ENCODE results near the gene IQGAP1. TPM values are rescaled to one million over a fixed set of nuclear protein-coding genes. Genes with fewer than 3 reads are reported as not detected.

The IQGAP1 gene
- polyA plus RNA-seq, 1 donor (not counting 4 experiments of a cell fraction or from before 2014, with no cell fraction given), result 310 TPM

DNA sequence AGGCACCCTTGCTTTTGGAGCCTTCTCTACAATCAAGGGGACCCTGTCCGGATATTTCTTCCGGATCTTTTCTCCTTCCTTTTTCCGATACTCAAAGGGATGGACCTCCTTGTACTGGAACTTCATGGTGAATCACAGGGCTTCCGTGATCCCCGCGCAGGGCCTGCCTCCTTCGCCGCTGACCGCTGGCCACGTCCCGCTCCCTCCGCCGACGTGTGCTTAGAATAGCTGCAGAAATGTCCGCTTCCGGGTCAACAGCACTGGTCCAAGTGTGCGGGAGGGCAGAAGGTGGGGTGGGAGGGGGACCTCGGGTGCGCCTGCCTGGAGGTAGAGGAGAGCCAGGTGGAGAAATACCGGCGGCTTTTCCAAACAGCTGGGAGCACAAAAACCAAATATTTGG lies 39.0 kb upstream of the IQGAP1 start:
- dilution Hi-C loops (cut with MboI; ENCODE audit: extremely low pct_ligation_motif_present, low sequenced_read_pairs), result no loop called here
- Histone ChIP-seq H3K36me3 (ENCODE audit: control insufficient read depth in 2 of 2, extremely low read depth in 1 of 2, insufficient read depth in 2 of 2, low read length in 2 of 2) (no peaks in the 10 kb centered on the region), H3K27ac (ENCODE audit: control insufficient read depth, insufficient read depth, low read length) (no peak overlapping the region), H3K4me2 (ENCODE audit: control insufficient read depth, extremely low read depth, insufficient read depth, low read depth, low read length) (no peak overlapping the region), H3K9me1 (ENCODE audit: control insufficient read depth, extremely low read depth, insufficient read depth, low read length) (no peaks in the 10 kb centered on the region), H3K9ac (ENCODE audit: control insufficient read depth, extremely low read depth, insufficient read depth, low read length) (no peak overlapping the region), H3K4me1 (ENCODE audit: control insufficient read depth, extremely low read depth, insufficient read depth, low read length) (peaks cover 27% of the 10 kb centered on the region), H4K20me1 (ENCODE audit: control insufficient read depth, extremely low read depth, insufficient read depth, low read length) (no peaks in the 10 kb centered on the region), H3K79me2 (ENCODE audit: control insufficient read depth, insufficient read depth, low read length) (no peaks in the 10 kb centered on the region), H2AFZ (ENCODE audit: control insufficient read depth, low read length) (no peak overlapping the region), H3K27me3 (ENCODE audit: control insufficient read depth, extremely low read depth, insufficient read depth, low read length) (no peaks in the 10 kb centered on the region), H3K9me3 (ENCODE audit: control insufficient read depth, low read depth, low read length) (no peaks in the 10 kb centered on the region), H3K4me3 (ENCODE audit: control insufficient read depth in 2 of 3, extremely low read depth in 1 of 3, insufficient read depth in 2 of 3, low read depth in 1 of 3, low read length in 3 of 3) (no peak overlapping the region)
- no peak for FAIRE-seq
- TF ChIP-seq EZH2 (IDR thresholded peaks at IDR 0.05; ENCODE audit: low read length), result no peak
- TF ChIP-seq, protein P1, sequence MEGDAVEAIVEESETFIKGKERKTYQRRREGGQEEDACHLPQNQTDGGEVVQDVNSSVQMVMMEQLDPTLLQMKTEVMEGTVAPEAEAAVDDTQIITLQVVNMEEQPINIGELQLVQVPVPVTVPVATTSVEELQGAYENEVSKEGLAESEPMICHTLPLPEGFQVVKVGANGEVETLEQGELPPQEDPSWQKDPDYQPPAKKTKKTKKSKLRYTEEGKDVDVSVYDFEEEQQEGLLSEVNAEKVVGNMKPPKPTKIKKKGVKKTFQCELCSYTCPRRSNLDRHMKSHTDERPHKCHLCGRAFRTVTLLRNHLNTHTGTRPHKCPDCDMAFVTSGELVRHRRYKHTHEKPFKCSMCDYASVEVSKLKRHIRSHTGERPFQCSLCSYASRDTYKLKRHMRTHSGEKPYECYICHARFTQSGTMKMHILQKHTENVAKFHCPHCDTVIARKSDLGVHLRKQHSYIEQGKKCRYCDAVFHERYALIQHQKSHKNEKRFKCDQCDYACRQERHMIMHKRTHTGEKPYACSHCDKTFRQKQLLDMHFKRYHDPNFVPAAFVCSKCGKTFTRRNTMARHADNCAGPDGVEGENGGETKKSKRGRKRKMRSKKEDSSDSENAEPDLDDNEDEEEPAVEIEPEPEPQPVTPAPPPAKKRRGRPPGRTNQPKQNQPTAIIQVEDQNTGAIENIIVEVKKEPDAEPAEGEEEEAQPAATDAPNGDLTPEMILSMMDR (optimal IDR thresholded peaks at IDR 0.05 in 1 of 3, IDR thresholded peaks at IDR 0.05 in 1 of 3, conservative IDR thresholded peaks at IDR 0.05 in 1 of 3; ENCODE audit: extremely low read depth in 1 of 3, insufficient read depth in 2 of 3, low read length in 3 of 3), result no peak
- no peak for DNase-seq (ENCODE audit: low read depth, low spot score)

DNA sequence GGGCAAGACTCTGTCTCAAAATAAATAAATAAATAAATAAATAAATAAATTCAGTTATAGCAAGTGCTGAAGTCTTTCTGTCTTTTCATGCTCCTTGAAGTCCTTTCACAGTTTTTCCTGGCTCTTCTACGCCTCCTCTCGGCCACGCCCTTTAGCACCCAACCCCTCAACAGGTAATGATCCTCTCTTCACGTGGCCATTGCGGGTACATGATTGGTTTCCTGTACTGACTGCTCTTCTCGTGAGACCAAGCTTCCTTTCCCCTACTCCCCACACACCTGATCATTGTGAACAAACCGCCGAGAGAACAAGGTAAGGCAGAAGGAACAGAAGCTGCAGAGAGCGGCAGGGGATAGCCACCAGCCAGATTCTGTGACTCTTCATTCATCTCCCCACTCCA lies 38.2 kb upstream of the IQGAP1 start:
- Histone ChIP-seq H3K9me1 (ENCODE audit: control insufficient read depth, extremely low read depth, insufficient read depth, low read length) (no peaks in the 10 kb centered on the region), H3K4me2 (ENCODE audit: control insufficient read depth, extremely low read depth, insufficient read depth, low read depth, low read length) (no peak overlapping the region), H2AFZ (ENCODE audit: control insufficient read depth, low read length) (no peak overlapping the region), H3K27me3 (ENCODE audit: control insufficient read depth, extremely low read depth, insufficient read depth, low read length) (no peaks in the 10 kb centered on the region), H3K36me3 (ENCODE audit: control insufficient read depth in 2 of 2, extremely low read depth in 1 of 2, insufficient read depth in 2 of 2, low read length in 2 of 2) (no peaks in the 10 kb centered on the region), H3K9ac (ENCODE audit: control insufficient read depth, extremely low read depth, insufficient read depth, low read length) (no peak overlapping the region), H3K4me1 (ENCODE audit: control insufficient read depth, extremely low read depth, insufficient read depth, low read length) (peaks cover 27% of the 10 kb centered on the region), H3K79me2 (ENCODE audit: control insufficient read depth, insufficient read depth, low read length) (no peaks in the 10 kb centered on the region), H3K27ac (ENCODE audit: control insufficient read depth, insufficient read depth, low read length) (no peak overlapping the region), H4K20me1 (ENCODE audit: control insufficient read depth, extremely low read depth, insufficient read depth, low read length) (no peaks in the 10 kb centered on the region), H3K4me3 (ENCODE audit: control insufficient read depth in 2 of 3, extremely low read depth in 1 of 3, insufficient read depth in 2 of 3, low read depth in 1 of 3, low read length in 3 of 3) (no peak overlapping the region), H3K9me3 (ENCODE audit: control insufficient read depth, low read depth, low read length) (no peaks in the 10 kb centered on the region)
- DNase-seq (ENCODE audit: low read depth, low spot score) (no peak), FAIRE-seq (no peak)
- dilution Hi-C loops (cut with MboI; ENCODE audit: extremely low pct_ligation_motif_present, low sequenced_read_pairs), result no loop called here
- TF ChIP-seq, protein P1 (optimal IDR thresholded peaks at IDR 0.05 in 1 of 3, IDR thresholded peaks at IDR 0.05 in 1 of 3, conservative IDR thresholded peaks at IDR 0.05 in 1 of 3; ENCODE audit: extremely low read depth in 1 of 3, insufficient read depth in 2 of 3, low read length in 3 of 3), result no peak
- no peak for TF ChIP-seq EZH2 (IDR thresholded peaks at IDR 0.05; ENCODE audit: low read length)
